Mesothelial cell of epicardium (in vitro differentiated cells): ENCODE results near the gene FEV. TPM values are rescaled to one million over a fixed set of nuclear protein-coding genes. Genes with fewer than 3 reads are reported as not detected.

Experiments
- DNase-seq, 2 experiments: peaks; one replicate each; pipeline ENCODE4 v3.0.0; 2021; ENCODE audit warnings: low spot score in 2 of 2; ENCODE audit not compliant: unreplicated experiment in 2 of 2
- H3K27ac Mint-ChIP-seq: 2 replicates; pipeline ENCODE4 v1.8.0; 2021; ENCODE audit warnings: mixed read lengths
- H3K27me3 Mint-ChIP-seq: 2 replicates; pipeline ENCODE4 v1.8.0; 2021; ENCODE audit warnings: low read depth, mixed read lengths
- H3K36me3 Mint-ChIP-seq: 2 replicates; pipeline ENCODE4 v1.8.0; 2021; ENCODE audit warnings: mixed read lengths
- H3K4me1 Mint-ChIP-seq: 2 replicates; pipeline ENCODE4 v1.8.0; 2021; ENCODE audit warnings: mixed read lengths
- H3K4me3 Mint-ChIP-seq: 2 replicates; pipeline ENCODE4 v1.8.0; 2021; ENCODE audit warnings: mild to moderate bottlenecking, moderate library complexity, mixed read lengths
- H3K9me3 Mint-ChIP-seq: 2 replicates; pipeline ENCODE4 v1.8.0; 2021; ENCODE audit warnings: mixed read lengths
- total RNA-seq: library from RNA; stranded (reverse); gene quantifications from 3 replicates; pipeline ENCODE4 v1.2.1, GENCODE V29; 2021
- TF ChIP-seq, protein P1 (sequence below): fragments of 200-600 bp; sonication (generic); IDR thresholded peaks from one replicate; pipeline ENCODE4 v1.5.0; 2021; ENCODE audit warnings: antibody characterized with exemption; ENCODE audit not compliant: unreplicated experiment

The FEV gene
- total RNA-seq, 1 donor from 2014 or later: 0.29 TPM

DNA sequence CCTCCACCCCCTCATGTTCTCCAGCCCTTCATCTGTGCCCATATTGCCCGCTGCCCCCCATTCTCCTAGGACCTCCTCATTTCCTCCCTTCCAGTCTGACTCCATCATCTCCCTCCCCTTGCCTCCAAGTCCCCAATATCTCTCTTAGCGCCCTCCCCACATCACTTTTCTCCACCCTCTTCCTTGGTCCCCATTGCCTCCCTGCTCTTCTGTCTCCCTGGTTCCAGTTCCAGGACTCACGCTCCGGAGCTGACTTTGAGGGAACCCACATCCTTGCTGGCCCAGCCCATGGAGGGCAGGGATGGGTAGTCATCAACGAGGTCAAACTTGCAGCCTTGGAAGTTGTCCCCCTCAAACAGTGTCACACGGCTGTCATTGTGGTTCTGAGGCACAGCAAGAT is 5.6 kb upstream of the FEV start:
- H3K36me3 Mint-ChIP-seq: no peaks in the 10 kb centered on the region
- H3K4me3 Mint-ChIP-seq: no peak overlapping the region
- TF ChIP-seq, protein P1, sequence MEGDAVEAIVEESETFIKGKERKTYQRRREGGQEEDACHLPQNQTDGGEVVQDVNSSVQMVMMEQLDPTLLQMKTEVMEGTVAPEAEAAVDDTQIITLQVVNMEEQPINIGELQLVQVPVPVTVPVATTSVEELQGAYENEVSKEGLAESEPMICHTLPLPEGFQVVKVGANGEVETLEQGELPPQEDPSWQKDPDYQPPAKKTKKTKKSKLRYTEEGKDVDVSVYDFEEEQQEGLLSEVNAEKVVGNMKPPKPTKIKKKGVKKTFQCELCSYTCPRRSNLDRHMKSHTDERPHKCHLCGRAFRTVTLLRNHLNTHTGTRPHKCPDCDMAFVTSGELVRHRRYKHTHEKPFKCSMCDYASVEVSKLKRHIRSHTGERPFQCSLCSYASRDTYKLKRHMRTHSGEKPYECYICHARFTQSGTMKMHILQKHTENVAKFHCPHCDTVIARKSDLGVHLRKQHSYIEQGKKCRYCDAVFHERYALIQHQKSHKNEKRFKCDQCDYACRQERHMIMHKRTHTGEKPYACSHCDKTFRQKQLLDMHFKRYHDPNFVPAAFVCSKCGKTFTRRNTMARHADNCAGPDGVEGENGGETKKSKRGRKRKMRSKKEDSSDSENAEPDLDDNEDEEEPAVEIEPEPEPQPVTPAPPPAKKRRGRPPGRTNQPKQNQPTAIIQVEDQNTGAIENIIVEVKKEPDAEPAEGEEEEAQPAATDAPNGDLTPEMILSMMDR: no peak
- peaks cover 11% of the 10 kb centered on the region for H3K4me1 Mint-ChIP-seq
- H3K27ac Mint-ChIP-seq: no peak overlapping the region
- peaks cover 97% of the 10 kb centered on the region for H3K27me3 Mint-ChIP-seq
- H3K9me3 Mint-ChIP-seq: no peaks in the 10 kb centered on the region
- no peak for DNase-seq

DNA sequence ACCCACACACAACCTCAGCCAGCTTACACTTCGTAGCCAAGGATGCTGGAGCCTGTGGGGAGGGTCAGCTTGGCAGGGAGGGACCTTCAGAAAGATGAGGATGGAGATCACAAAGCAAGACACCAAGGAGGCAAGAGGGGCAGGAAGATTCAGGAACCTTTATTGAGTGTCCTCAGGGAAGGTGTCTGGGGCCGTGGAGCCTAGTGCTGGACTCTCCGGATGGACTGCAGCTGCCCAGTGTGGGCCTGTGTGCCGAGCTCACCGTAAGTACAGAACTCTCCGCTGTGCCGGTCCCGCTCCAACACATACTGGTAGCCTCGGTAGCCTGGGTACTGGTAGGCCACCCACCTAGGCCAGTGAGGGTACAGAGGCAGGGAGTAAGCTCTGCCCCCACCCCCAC is 5.1 kb upstream of the FEV start:
- Mint-ChIP-seq H3K9me3 (no peaks in the 10 kb centered on the region), H3K27me3 (peaks cover 94% of the 10 kb centered on the region), H3K36me3 (no peaks in the 10 kb centered on the region), H3K4me1 (peaks cover 14% of the 10 kb centered on the region), H3K27ac (no peak overlapping the region), H3K4me3 (no peak overlapping the region)
- TF ChIP-seq, protein P1: no peak
- DNase-seq: no peak

GRCh38 chr2:218988650-218989049 is 3.7 kb upstream of the FEV start:
- H3K36me3 Mint-ChIP-seq: no peaks in the 10 kb centered on the region
- H3K27ac Mint-ChIP-seq: no peak overlapping the region
- no peak for DNase-seq

GRCh38 chr2:218988164-218988563 is 3.2 kb upstream of the FEV start:
- H3K36me3 Mint-ChIP-seq: no peaks in the 10 kb centered on the region
- H3K4me1 Mint-ChIP-seq: peaks cover 12% of the 10 kb centered on the region
- H3K27ac Mint-ChIP-seq: no peak overlapping the region
- no peak overlapping the region for H3K4me3 Mint-ChIP-seq
- no peak for DNase-seq
- no peaks in the 10 kb centered on the region for H3K9me3 Mint-ChIP-seq
- H3K27me3 Mint-ChIP-seq: peaks cover 96% of the 10 kb centered on the region
- TF ChIP-seq, protein P1: no peak

More at GRCh38 chr2:218988650-218989049, 3.7 kb upstream of the FEV start:
- TF ChIP-seq, protein P1: no peak
- peaks cover 93% of the 10 kb centered on the region for H3K27me3 Mint-ChIP-seq
- H3K9me3 Mint-ChIP-seq: no peaks in the 10 kb centered on the region
- peaks cover 13% of the 10 kb centered on the region for H3K4me1 Mint-ChIP-seq
- H3K4me3 Mint-ChIP-seq: no peak overlapping the region

- no peaks in the 10 kb centered on the region for H3K36me3 Mint-ChIP-seq
- H3K4me3 Mint-ChIP-seq: peak overlapping the region; percentile 43
- H3K4me1 Mint-ChIP-seq: peaks cover 21% of the 10 kb centered on the region
- TF ChIP-seq, protein P1: no peak
- no peak for DNase-seq
- no peaks in the 10 kb centered on the region for H3K9me3 Mint-ChIP-seq
- H3K27me3 Mint-ChIP-seq: peaks cover 95% of the 10 kb centered on the region
- no peak overlapping the region for H3K27ac Mint-ChIP-seq
These were observed 1.3 kb upstream of the FEV start for GRCh38 chr2:218986148-218986761.
